ENCODE results near the gene AIFM2. TPM values are rescaled to one million over a fixed set of nuclear protein-coding genes. Genes with fewer than 3 reads are reported as not detected.
A peak's percentile ranks its signal among the peaks of the same experiment; 100 is the strongest.

Gene AIFM2
- total and polyA plus RNA-seq, 9 of the 15 experiments (the other 6 are each of a cell fraction or from before 2014, with no cell fraction given), result 2.7 to 14.1 (median 9.2) TPM

- TF ChIP-seq SAFB (IDR thresholded peaks at IDR 0.05; ENCODE audit: borderline replicate concordance, low read depth, low read length) (no peak), ZBTB2 (IDR thresholded peaks at IDR 0.05) (no peak), SAFB2 (IDR thresholded peaks at IDR 0.05; ENCODE audit: borderline replicate concordance, low read depth, low read length, severe bottlenecking) (no peak), ZNF764 (CRISPR knock-in tag; IDR thresholded peaks at IDR 0.05; ENCODE audit: low read depth) (no peak), E2F1 (CRISPR knock-in tag; IDR thresholded peaks at IDR 0.05) (no peak), RFX1 (IDR thresholded peaks at IDR 0.05) (no peak), CREB1 (IDR thresholded peaks at IDR 0.05) (no peak), CREB1 (CRISPR knock-in tag; IDR thresholded peaks at IDR 0.05) (no peak), CEBPB (tag; IDR thresholded peaks at IDR 0.05) (peak; percentile 59), MTA2 (IDR thresholded peaks at IDR 0.05; ENCODE audit: low read depth) (no peak), SRSF1 (IDR thresholded peaks at IDR 0.05; ENCODE audit: low read depth, low read length) (no peak), ZC3H8 (IDR thresholded peaks at IDR 0.05) (no peak)
Observed at GRCh38 chr10:70097459-70097858, 35.2 kb downstream of the AIFM2 start (continued).
